Nephron (organoid): Measurements from ENCODE around the gene TMEM53.

Experiments
- H3K27ac Mint-ChIP-seq, 3 experiments: 2 replicates each; pipeline ENCODE4 v1.8.0; 2020; ENCODE audit warnings: mixed read lengths in 3 of 3, mild to moderate bottlenecking in 2 of 3, moderate library complexity in 1 of 3
- H3K27me3 Mint-ChIP-seq: 2 replicates; pipeline ENCODE4 v1.8.0; 2021; ENCODE audit warnings: low read depth, mild to moderate bottlenecking, moderate library complexity, mixed read lengths
- H3K36me3 Mint-ChIP-seq: 2 replicates; pipeline ENCODE4 v1.8.0; 2020; ENCODE audit warnings: low read depth, mixed read lengths
- H3K4me1 Mint-ChIP-seq: 2 replicates; pipeline ENCODE4 v1.8.0; 2020; ENCODE audit warnings: mixed read lengths
- H3K4me3 Mint-ChIP-seq, 3 experiments: 2 replicates each; pipeline ENCODE4 v1.8.0; 2020; ENCODE audit warnings: mild to moderate bottlenecking in 3 of 3, mixed read lengths in 3 of 3, moderate library complexity in 2 of 3
- H3K9me3 Mint-ChIP-seq: 2 replicates; pipeline ENCODE4 v1.8.0; 2020; ENCODE audit warnings: mixed read lengths
- TF ChIP-seq, protein P1 (sequence below), 3 experiments: fragments of 200-600 bp; sonication (generic); IDR thresholded peaks; one replicate each; pipeline ENCODE4 v1.5.0; 2021; ENCODE audit warnings: antibody characterized with exemption in 3 of 3; ENCODE audit not compliant: unreplicated experiment in 3 of 3

TMEM53 gene

DNA sequence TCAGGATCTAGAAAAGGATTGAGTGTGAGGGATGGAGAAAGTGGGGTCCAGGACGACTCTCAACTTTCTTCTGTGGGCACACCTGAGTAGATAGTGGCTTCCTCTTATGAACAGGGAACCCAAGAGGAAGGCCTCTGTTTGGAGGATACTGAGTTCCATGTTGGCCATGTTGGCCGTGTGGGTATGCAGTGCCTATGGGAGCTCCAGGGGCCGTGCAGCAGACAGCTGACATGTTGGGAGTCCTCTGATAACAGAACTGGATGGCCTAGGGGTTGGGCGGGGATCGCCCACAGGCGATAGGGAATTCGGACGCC is 43.0 kb downstream of the TMEM53 start:
- Mint-ChIP-seq H3K27me3 (peaks cover 2% of the 10 kb centered on the region), H3K9me3 (no peaks in the 10 kb centered on the region), H3K4me1 (peaks cover 47% of the 10 kb centered on the region), H3K27ac (peak overlapping the region; percentile 81 to 93 (median 91)), H3K4me3 (peak overlapping the region; percentile 73 to 93 (median 86)), H3K36me3 (peaks cover 33% of the 10 kb centered on the region)
- TF ChIP-seq, protein P1, sequence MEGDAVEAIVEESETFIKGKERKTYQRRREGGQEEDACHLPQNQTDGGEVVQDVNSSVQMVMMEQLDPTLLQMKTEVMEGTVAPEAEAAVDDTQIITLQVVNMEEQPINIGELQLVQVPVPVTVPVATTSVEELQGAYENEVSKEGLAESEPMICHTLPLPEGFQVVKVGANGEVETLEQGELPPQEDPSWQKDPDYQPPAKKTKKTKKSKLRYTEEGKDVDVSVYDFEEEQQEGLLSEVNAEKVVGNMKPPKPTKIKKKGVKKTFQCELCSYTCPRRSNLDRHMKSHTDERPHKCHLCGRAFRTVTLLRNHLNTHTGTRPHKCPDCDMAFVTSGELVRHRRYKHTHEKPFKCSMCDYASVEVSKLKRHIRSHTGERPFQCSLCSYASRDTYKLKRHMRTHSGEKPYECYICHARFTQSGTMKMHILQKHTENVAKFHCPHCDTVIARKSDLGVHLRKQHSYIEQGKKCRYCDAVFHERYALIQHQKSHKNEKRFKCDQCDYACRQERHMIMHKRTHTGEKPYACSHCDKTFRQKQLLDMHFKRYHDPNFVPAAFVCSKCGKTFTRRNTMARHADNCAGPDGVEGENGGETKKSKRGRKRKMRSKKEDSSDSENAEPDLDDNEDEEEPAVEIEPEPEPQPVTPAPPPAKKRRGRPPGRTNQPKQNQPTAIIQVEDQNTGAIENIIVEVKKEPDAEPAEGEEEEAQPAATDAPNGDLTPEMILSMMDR (IDR thresholded peaks at IDR 0.05; ENCODE audit: unreplicated experiment in 3 of 3), result no peak

DNA sequence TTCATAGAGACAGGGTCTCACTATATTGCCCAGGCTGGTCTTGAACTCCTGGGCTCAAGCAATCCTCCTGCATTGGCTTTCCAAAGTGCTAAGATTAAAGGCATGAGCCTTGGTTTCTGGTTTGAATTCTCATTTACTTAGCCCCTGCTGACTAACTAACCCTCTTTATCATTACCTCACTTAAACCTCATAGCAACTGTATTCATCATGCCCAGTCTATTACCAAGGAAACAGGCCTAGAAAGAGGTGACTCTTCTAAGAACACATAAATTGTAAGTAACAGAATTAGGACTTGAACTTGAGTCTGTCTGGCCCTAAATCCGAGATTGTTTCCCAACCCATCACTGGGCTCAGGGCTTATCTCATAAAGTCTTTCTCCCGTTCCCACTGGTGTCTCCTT is 44.2 kb downstream of the TMEM53 start:
- Mint-ChIP-seq H3K36me3 (peaks cover 21% of the 10 kb centered on the region), H3K27me3 (peaks cover 8% of the 10 kb centered on the region), H3K9me3 (no peaks in the 10 kb centered on the region), H3K4me1 (peaks cover 37% of the 10 kb centered on the region), H3K4me3 (peak overlapping the region; percentile 73 to 93 (median 86)), H3K27ac (peak overlapping the region; percentile 81 to 93 (median 91))
- TF ChIP-seq, protein P1 (IDR thresholded peaks at IDR 0.05; ENCODE audit: unreplicated experiment in 3 of 3), result no peak

DNA sequence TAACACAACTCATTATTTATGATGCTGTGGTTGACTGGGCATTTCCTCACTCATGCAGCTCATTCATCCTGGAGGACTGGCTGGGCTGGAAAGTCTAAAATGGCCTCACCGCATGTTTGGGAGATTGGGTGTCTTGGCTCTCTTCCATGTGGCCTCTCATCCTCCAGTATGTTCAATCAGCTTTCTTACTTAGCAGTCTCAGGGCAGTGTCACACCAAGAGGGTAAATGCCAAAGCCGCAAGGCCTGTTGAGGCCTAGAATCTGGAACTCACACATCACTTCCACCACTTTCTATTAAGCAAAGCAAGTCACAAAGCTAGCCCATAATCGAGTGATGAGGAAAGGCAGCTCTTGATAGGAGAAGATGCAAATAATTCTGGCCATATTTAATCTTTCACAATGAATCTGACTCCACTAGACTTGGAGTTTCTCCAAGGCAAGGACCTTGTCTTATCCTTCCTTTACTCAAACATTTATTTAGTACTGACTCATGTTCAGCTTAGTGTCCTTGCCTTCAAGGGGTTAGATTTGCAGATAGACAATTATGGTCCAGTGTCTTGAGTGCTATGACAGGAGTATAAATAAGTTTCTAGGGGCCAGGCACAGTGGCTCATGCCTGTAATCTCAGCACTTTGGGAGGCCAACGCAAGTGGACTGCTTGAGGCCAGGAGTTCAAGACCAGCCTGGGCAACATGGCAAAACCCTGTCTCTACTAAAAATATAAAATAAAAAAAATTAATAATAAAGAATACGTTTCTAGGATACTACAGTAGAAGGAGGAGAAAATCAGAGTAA is 45.1 kb downstream of the TMEM53 start:
- Mint-ChIP-seq H3K4me1 (peaks cover 35% of the 10 kb centered on the region), H3K27me3 (peaks cover 16% of the 10 kb centered on the region), H3K4me3 (peak overlapping the region in 2 of 3 experiments; percentile 18 to 69), H3K36me3 (peaks cover 12% of the 10 kb centered on the region), H3K9me3 (no peaks in the 10 kb centered on the region), H3K27ac (no peak overlapping the region)
- TF ChIP-seq, protein P1 (IDR thresholded peaks at IDR 0.05; ENCODE audit: unreplicated experiment in 3 of 3), result no peak

DNA sequence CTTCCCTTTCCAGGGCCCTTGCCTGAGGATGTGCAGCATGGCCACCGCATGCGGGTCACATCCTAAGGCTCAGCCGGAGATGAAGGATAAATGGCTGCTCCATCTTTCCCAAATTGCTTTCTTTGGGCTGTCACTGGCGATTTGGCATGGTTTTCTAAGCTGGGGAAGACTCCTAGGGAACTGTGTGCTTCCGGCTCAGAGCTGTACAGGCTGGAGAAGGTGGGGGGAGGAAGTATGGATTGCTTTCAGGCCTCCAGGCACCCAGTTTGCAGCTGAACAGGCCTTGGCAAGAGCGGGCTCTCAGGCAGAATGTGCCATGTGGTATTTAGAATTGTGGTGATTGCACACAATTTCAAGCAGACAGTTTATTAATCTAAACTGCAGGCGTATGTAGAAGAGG is 48.9 kb downstream of the TMEM53 start:
- Mint-ChIP-seq H3K9me3 (no peaks in the 10 kb centered on the region), H3K36me3 (no peaks in the 10 kb centered on the region), H3K27me3 (peaks cover 47% of the 10 kb centered on the region), H3K27ac (no peak overlapping the region), H3K4me1 (peaks cover 15% of the 10 kb centered on the region), H3K4me3 (no peak overlapping the region)
- TF ChIP-seq, protein P1 (IDR thresholded peaks at IDR 0.05; ENCODE audit: unreplicated experiment in 3 of 3), result no peak

DNA sequence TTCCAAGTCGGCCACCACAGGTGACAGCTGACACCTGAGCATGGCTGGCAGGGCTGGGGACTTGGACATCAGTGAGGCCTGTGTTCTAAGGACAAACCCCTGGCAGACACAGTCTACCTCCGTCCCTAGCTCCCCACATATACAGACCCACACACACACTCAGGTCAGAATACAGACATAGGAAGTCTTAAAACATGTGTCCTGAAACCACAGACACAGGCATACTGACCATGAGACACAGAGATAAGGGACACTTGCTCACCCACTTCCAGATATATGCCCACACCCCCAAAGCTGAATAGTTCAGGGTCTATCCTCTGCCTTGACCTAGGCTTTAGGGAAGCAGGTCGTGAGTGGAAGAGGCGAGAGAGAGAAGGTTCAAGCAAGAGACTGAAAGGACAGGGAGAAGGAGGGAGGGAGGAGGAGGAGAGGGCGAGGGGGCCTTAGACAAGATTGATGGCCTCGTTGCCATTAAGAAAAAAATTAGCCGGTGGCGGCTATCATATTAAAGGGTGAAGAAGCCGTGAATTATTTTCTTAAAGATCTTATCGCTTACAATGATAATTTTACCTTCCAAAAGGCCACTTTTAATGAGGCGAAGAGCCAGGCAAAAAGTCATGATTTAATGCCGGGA is 49.9 kb downstream of the TMEM53 start:
- H3K27me3 Mint-ChIP-seq, result peaks cover 53% of the 10 kb centered on the region
- TF ChIP-seq, protein P1 (IDR thresholded peaks at IDR 0.05; ENCODE audit: unreplicated experiment in 3 of 3), result no peak
- H3K9me3 Mint-ChIP-seq, result no peaks in the 10 kb centered on the region
- no peak overlapping the region for H3K27ac Mint-ChIP-seq
- H3K36me3 Mint-ChIP-seq, result no peaks in the 10 kb centered on the region
- peaks cover 23% of the 10 kb centered on the region for H3K4me1 Mint-ChIP-seq
- no peak overlapping the region for H3K4me3 Mint-ChIP-seq
